Hepatocyte (in vitro differentiated cells): ENCODE data around the gene GCG. TPM values are rescaled to one million over a fixed set of nuclear protein-coding genes. Genes with fewer than 3 reads are reported as not detected.

Experiments
- DNase-seq: peaks from one replicate; pipeline ENCODE4 v3.0.0-alpha.2; 2016; ENCODE audit warnings: low spot score
- H2AFZ ChIP-seq: fragments of 200-600 bp; sonication (generic); 2 replicates; pipeline ENCODE4 v1.6.0; 2016; ENCODE audit warnings: antibody characterized with exemption, mild to moderate bottlenecking
- H3K27ac ChIP-seq: fragments of 200-600 bp; sonication (generic); 2 replicates; pipeline ENCODE4 v1.5.1; 2016; ENCODE audit warnings: mild to moderate bottlenecking
- H3K27me3 ChIP-seq: fragments of 200-600 bp; sonication (generic); 2 replicates; pipeline ENCODE4 v1.6.1; 2016
- H3K36me3 ChIP-seq: fragments of 200-600 bp; sonication (generic); replicated peaks from 2 replicates; pipeline ENCODE4 v1.5.1; 2016; ENCODE audit warnings: low read depth; ENCODE audit not compliant: insufficient read depth
- H3K4me1 ChIP-seq: fragments of 200-600 bp; sonication (generic); 2 replicates; pipeline ENCODE4 v1.5.1; 2016; ENCODE audit warnings: mild to moderate bottlenecking, moderate library complexity; ENCODE audit not compliant: insufficient read depth
- H3K4me2 ChIP-seq: fragments of 200-600 bp; sonication (generic); 2 replicates; pipeline ENCODE4 v1.6.0; 2016
- H3K4me3 ChIP-seq: fragments of 200-600 bp; sonication (generic); 2 replicates; pipeline ENCODE4 v1.5.1; 2016; ENCODE audit warnings: mild to moderate bottlenecking
- H3K79me2 ChIP-seq: fragments of 200-600 bp; sonication (generic); 2 replicates; pipeline ENCODE4 v1.6.0; 2017; ENCODE audit warnings: mild to moderate bottlenecking
- H3K9me2 ChIP-seq: fragments of 200-600 bp; sonication (generic); replicated peaks from 2 replicates; pipeline ENCODE4 v1.6.0; 2017; ENCODE audit warnings: mild to moderate bottlenecking; ENCODE audit not compliant: insufficient read depth
- H3K9me3 ChIP-seq: fragments of 200-600 bp; sonication (generic); 2 replicates; pipeline ENCODE4 v1.5.1; 2016; ENCODE audit warnings: low read depth, mild to moderate bottlenecking
- H4K20me1 ChIP-seq: fragments of 200-600 bp; sonication (generic); 2 replicates; pipeline ENCODE4 v1.6.0; 2016; ENCODE audit warnings: mild to moderate bottlenecking; ENCODE audit not compliant: insufficient read depth, poor library complexity, severe bottlenecking
- CTCF ChIP-seq: fragments of 200-600 bp; sonication (generic); IDR thresholded peaks from 2 replicates; pipeline ENCODE4 v1.5.1; 2016; ENCODE audit warnings: antibody characterized with exemption, mild to moderate bottlenecking; ENCODE audit not compliant: poor library complexity
- EZH2 ChIP-seq: fragments of 200-600 bp; sonication (generic); IDR thresholded peaks from 2 replicates; pipeline ENCODE4 v1.6.1; 2016; ENCODE audit warnings: antibody characterized with exemption, mild to moderate bottlenecking, borderline replicate concordance
- EZH2phosphoT487 ChIP-seq: fragments of 200-600 bp; sonication (generic); IDR thresholded peaks from one replicate; pipeline ENCODE4 v1.6.1; 2018; ENCODE audit warnings: antibody characterized with exemption, mild to moderate bottlenecking, low read depth, moderate library complexity; ENCODE audit not compliant: unreplicated experiment, severe bottlenecking
- WGBS: methylation state at CpG from one replicate; pipeline ENCODE4 v1.1.6; 2016; ENCODE audit warnings: low lambda C conversion rate; ENCODE audit errors: missing lambda C conversion rate; 5-methylcytosine and 5-hydroxymethylcytosine counted together
- polyA plus RNA-seq: library from polyadenylated mRNA; unstranded; fragments of >200 nt; fragmentation: Nextera tagmentation; extraction: Ambion mirVana; gene quantifications from 2 replicates; pipeline ENCODE4 v1.2.1, GENCODE V29; 2016
- total RNA-seq: library from RNA; depleted of rRNA; stranded (reverse); fragments of >200 nt; gene quantifications from 2 replicates; pipeline ENCODE4 v1.2.3, GENCODE V29; 2014

The GCG gene
- total and polyA plus RNA-seq, 2 experiments from 2014 or later = 19.8 to 100 TPM

- no peak overlapping the region for H3K27ac ChIP-seq
- H3K36me3 ChIP-seq = no peaks in the 10 kb centered on the region
- no peak overlapping the region for H3K4me2 ChIP-seq
- H3K4me1 ChIP-seq = peaks cover 6% of the 10 kb centered on the region
- H4K20me1 ChIP-seq = no peaks in the 10 kb centered on the region
- no peak for DNase-seq
- no peak overlapping the region for H2AFZ ChIP-seq
- no peaks in the 10 kb centered on the region for H3K27me3 ChIP-seq
- H3K9me3 ChIP-seq = no peaks in the 10 kb centered on the region
- TF ChIP-seq EZH2phosphoT487 = no peak
- TF ChIP-seq CTCF = no peak
- no peak for TF ChIP-seq EZH2
- H3K4me3 ChIP-seq = no peak overlapping the region
- WGBS = 98% methylated on average over 5 of the region's 5 CpGs
- H3K79me2 ChIP-seq = no peaks in the 10 kb centered on the region
- H3K9me2 ChIP-seq = no peaks in the 10 kb centered on the region
Measured at GRCh38 chr2:162185541-162186232, 33.6 kb upstream of the GCG start.

- Histone ChIP-seq H3K4me2 (no peak overlapping the region), H3K27me3 (no peaks in the 10 kb centered on the region), H3K27ac (no peak overlapping the region), H3K4me3 (no peak overlapping the region), H4K20me1 (no peaks in the 10 kb centered on the region), H3K79me2 (no peaks in the 10 kb centered on the region), H3K9me2 (no peaks in the 10 kb centered on the region), H3K36me3 (no peaks in the 10 kb centered on the region), H3K4me1 (peaks cover 6% of the 10 kb centered on the region), H3K9me3 (no peaks in the 10 kb centered on the region), H2AFZ (no peak overlapping the region)
- WGBS = 62% methylated on average over 2 of the region's 2 CpGs
- DNase-seq = no peak
- TF ChIP-seq EZH2 = no peak
- TF ChIP-seq EZH2phosphoT487 = no peak
- no peak for TF ChIP-seq CTCF
Measured at GRCh38 chr2:162184821-162185450, 32.9 kb upstream of the GCG start.

GRCh38 chr2:162184359-162184758 is 32.3 kb upstream of the GCG start:
- H3K79me2 ChIP-seq = no peaks in the 10 kb centered on the region
- H3K36me3 ChIP-seq = no peaks in the 10 kb centered on the region
- 94% methylated on average over 6 of the region's 6 CpGs for WGBS
- no peak overlapping the region for H3K4me3 ChIP-seq
- H3K9me2 ChIP-seq = no peaks in the 10 kb centered on the region
- DNase-seq = no peak
- no peak overlapping the region for H2AFZ ChIP-seq
- no peaks in the 10 kb centered on the region for H3K9me3 ChIP-seq
- H3K27me3 ChIP-seq = no peaks in the 10 kb centered on the region
- H3K4me2 ChIP-seq = no peak overlapping the region
- no peaks in the 10 kb centered on the region for H4K20me1 ChIP-seq
- TF ChIP-seq EZH2 (no peak), CTCF (no peak), EZH2phosphoT487 (no peak)
- H3K4me1 ChIP-seq = peaks cover 6% of the 10 kb centered on the region
- H3K27ac ChIP-seq = no peak overlapping the region
